ENCODE data around the gene RPS4Y1.
"Not testable (repeated sequence)": the region's sequence is repeated elsewhere in the genome, so short reads cannot be mapped to it uniquely, and the experiment has no call there.

Gene RPS4Y1

GRCh38 chrY:2841471-2841893 lies at the start of gene RPS4Y1:
Gene RPS4Y1 (plus strand): TSS chrY:2841602. CDS start chrY:2841625, 23 bp downstream.
- Histone ChIP-seq H3K4me3 (no peak within 1 kb of the TSS), H3K27me3 (ENCODE audit: low read depth) (no peaks in the 10 kb centered on the region), H3K4me1 (no peaks in the 10 kb centered on the region), H3K36me3 (replicated peaks) (no peaks in the 10 kb centered on the region), H3K9me3 (no peaks in the 10 kb centered on the region)
- no peak for DNase-seq (ENCODE audit: low spot score in 2 of 2)
- in situ Hi-C loops (cut with MboI; ENCODE audit: low sequenced_read_pairs): no loop called here

- H3K9me3 ChIP-seq: no peaks in the 10 kb centered on the region
- no peak overlapping the region for H3K4me3 ChIP-seq
- in situ Hi-C loops (cut with MboI; ENCODE audit: low sequenced_read_pairs): no loop called here
- no peak for DNase-seq (ENCODE audit: low spot score in 2 of 2)
- H3K4me1 ChIP-seq: no peaks in the 10 kb centered on the region
- H3K27me3 ChIP-seq (ENCODE audit: low read depth): no peaks in the 10 kb centered on the region
- H3K36me3 ChIP-seq (replicated peaks): no peaks in the 10 kb centered on the region
These were observed 44.4 kb upstream of the RPS4Y1 start for GRCh38 chrY:2796977-2797523.

- no peaks in the 10 kb centered on the region for H3K9me3 ChIP-seq
- no peaks in the 10 kb centered on the region for H3K36me3 ChIP-seq (replicated peaks)
- in situ Hi-C loops (cut with MboI; ENCODE audit: low sequenced_read_pairs): no loop called here
- DNase-seq (ENCODE audit: low spot score in 2 of 2): no peak
- no peaks in the 10 kb centered on the region for H3K4me1 ChIP-seq
- H3K27me3 ChIP-seq (ENCODE audit: low read depth): no peaks in the 10 kb centered on the region
- no peak overlapping the region for H3K4me3 ChIP-seq
These were observed 43.4 kb upstream of the RPS4Y1 start for GRCh38 chrY:2797991-2798390.

- no peaks in the 10 kb centered on the region for H3K36me3 ChIP-seq (replicated peaks)
- H3K9me3 ChIP-seq: no peaks in the 10 kb centered on the region
- no peaks in the 10 kb centered on the region for H3K4me1 ChIP-seq
- no peak overlapping the region for H3K4me3 ChIP-seq
- in situ Hi-C loops (cut with MboI; ENCODE audit: low sequenced_read_pairs): no loop called here
- no peaks in the 10 kb centered on the region for H3K27me3 ChIP-seq (ENCODE audit: low read depth)
- no peak for DNase-seq (ENCODE audit: low spot score in 2 of 2)
These were observed 41.2 kb upstream of the RPS4Y1 start for GRCh38 chrY:2800246-2800645.

GRCh38 chrY:2817146-2817896 lies 24.1 kb upstream of the RPS4Y1 start:
- in situ Hi-C loops (cut with MboI; ENCODE audit: low sequenced_read_pairs); H3K36me3 ChIP-seq (replicated peaks); DNase-seq (ENCODE audit: low spot score in 2 of 2); H3K4me1 ChIP-seq; H3K9me3 ChIP-seq; H3K27me3 ChIP-seq (ENCODE audit: low read depth); H3K4me3 ChIP-seq: not testable (repeated sequence)

- Histone ChIP-seq H3K4me3 (no peak overlapping the region), H3K4me1 (no peaks in the 10 kb centered on the region), H3K9me3 (no peaks in the 10 kb centered on the region), H3K36me3 (replicated peaks) (no peaks in the 10 kb centered on the region), H3K27me3 (ENCODE audit: low read depth) (no peaks in the 10 kb centered on the region)
- in situ Hi-C loops (cut with MboI; ENCODE audit: low sequenced_read_pairs): no loop called here
- DNase-seq (ENCODE audit: low spot score in 2 of 2): no peak
These were observed 16.9 kb upstream of the RPS4Y1 start for GRCh38 chrY:2824471-2824870.

GRCh38 chrY:2828497-2828896 lies 12.9 kb upstream of the RPS4Y1 start:
- DNase-seq (ENCODE audit: low spot score in 2 of 2): no peak
- Histone ChIP-seq H3K36me3 (replicated peaks) (no peaks in the 10 kb centered on the region), H3K4me3 (no peak overlapping the region), H3K9me3 (no peaks in the 10 kb centered on the region), H3K4me1 (no peaks in the 10 kb centered on the region), H3K27me3 (ENCODE audit: low read depth) (no peaks in the 10 kb centered on the region)
- in situ Hi-C loops (cut with MboI; ENCODE audit: low sequenced_read_pairs): no loop called here

GRCh38 chrY:2835230-2835629 lies 6.2 kb upstream of the RPS4Y1 start:
- in situ Hi-C loops (cut with MboI; ENCODE audit: low sequenced_read_pairs): no loop called here
- H3K9me3 ChIP-seq: no peaks in the 10 kb centered on the region
- no peaks in the 10 kb centered on the region for H3K36me3 ChIP-seq (replicated peaks)
- H3K4me3 ChIP-seq: no peak overlapping the region
- no peak for DNase-seq (ENCODE audit: low spot score in 2 of 2)
- no peaks in the 10 kb centered on the region for H3K4me1 ChIP-seq
- H3K27me3 ChIP-seq (ENCODE audit: low read depth): no peaks in the 10 kb centered on the region

- Histone ChIP-seq H3K4me3 (no peak overlapping the region), H3K27me3 (ENCODE audit: low read depth) (no peaks in the 10 kb centered on the region), H3K9me3 (no peaks in the 10 kb centered on the region), H3K36me3 (replicated peaks) (no peaks in the 10 kb centered on the region), H3K4me1 (no peaks in the 10 kb centered on the region)
- in situ Hi-C loops (cut with MboI; ENCODE audit: low sequenced_read_pairs): no loop called here
- DNase-seq (ENCODE audit: low spot score in 2 of 2): no peak
These were observed 4.3 kb upstream of the RPS4Y1 start for GRCh38 chrY:2837078-2837477.

GRCh38 chrY:2837932-2838331 lies 3.5 kb upstream of the RPS4Y1 start:
- Histone ChIP-seq H3K27me3 (ENCODE audit: low read depth) (no peaks in the 10 kb centered on the region), H3K9me3 (no peaks in the 10 kb centered on the region), H3K4me1 (no peaks in the 10 kb centered on the region), H3K4me3 (no peak overlapping the region), H3K36me3 (replicated peaks) (no peaks in the 10 kb centered on the region)
- DNase-seq (ENCODE audit: low spot score in 2 of 2): no peak
- in situ Hi-C loops (cut with MboI; ENCODE audit: low sequenced_read_pairs): no loop called here

- in situ Hi-C loops (cut with MboI; ENCODE audit: low sequenced_read_pairs): no loop called here
- no peaks in the 10 kb centered on the region for H3K9me3 ChIP-seq
- no peaks in the 10 kb centered on the region for H3K27me3 ChIP-seq (ENCODE audit: low read depth)
- no peak overlapping the region for H3K4me3 ChIP-seq
- H3K36me3 ChIP-seq (replicated peaks): no peaks in the 10 kb centered on the region
- no peaks in the 10 kb centered on the region for H3K4me1 ChIP-seq
- DNase-seq (ENCODE audit: low spot score in 2 of 2): no peak
These were observed 5.4 kb downstream of the RPS4Y1 start for GRCh38 chrY:2846791-2847190.

GRCh38 chrY:2848384-2848783 lies 7.0 kb downstream of the RPS4Y1 start:
- no peak for DNase-seq (ENCODE audit: low spot score in 2 of 2)
- Histone ChIP-seq H3K36me3 (replicated peaks) (no peaks in the 10 kb centered on the region), H3K4me1 (no peaks in the 10 kb centered on the region), H3K9me3 (no peaks in the 10 kb centered on the region), H3K27me3 (ENCODE audit: low read depth) (no peaks in the 10 kb centered on the region), H3K4me3 (no peak overlapping the region)
- in situ Hi-C loops (cut with MboI; ENCODE audit: low sequenced_read_pairs): no loop called here

GRCh38 chrY:2849368-2849767 lies 8.0 kb downstream of the RPS4Y1 start:
- H3K9me3 ChIP-seq: no peaks in the 10 kb centered on the region
- H3K36me3 ChIP-seq (replicated peaks): no peaks in the 10 kb centered on the region
- no peaks in the 10 kb centered on the region for H3K4me1 ChIP-seq
- no peaks in the 10 kb centered on the region for H3K27me3 ChIP-seq (ENCODE audit: low read depth)
- DNase-seq (ENCODE audit: low spot score in 2 of 2): no peak
- H3K4me3 ChIP-seq: no peak overlapping the region
- in situ Hi-C loops (cut with MboI; ENCODE audit: low sequenced_read_pairs): no loop called here

GRCh38 chrY:2854145-2854774 lies 12.9 kb downstream of the RPS4Y1 start:
- Histone ChIP-seq H3K4me1 (no peaks in the 10 kb centered on the region), H3K27me3 (ENCODE audit: low read depth) (no peaks in the 10 kb centered on the region), H3K9me3 (no peaks in the 10 kb centered on the region), H3K4me3 (no peak overlapping the region), H3K36me3 (replicated peaks) (no peaks in the 10 kb centered on the region)
- in situ Hi-C loops (cut with MboI; ENCODE audit: low sequenced_read_pairs): no loop called here
- no peak for DNase-seq (ENCODE audit: low spot score in 2 of 2)
